Lower leg skin (tissue), 4 donors: ENCODE measurements around the gene MYO9B. TPM values are rescaled to one million over a fixed set of nuclear protein-coding genes. Genes with fewer than 3 reads are reported as not detected.
"Not testable (repeated sequence)": the region's sequence is repeated elsewhere in the genome, so short reads cannot be mapped to it uniquely, and the experiment has no call there.

Experiments
- DNase-seq, 2 donors: peaks; one replicate each; pipeline ENCODE4 v3.0.0-alpha.2; 2019; ENCODE audit warnings: low spot score in 2 of 2
- H3K4me3 ChIP-seq: fragments of 200-600 bp; sonication (generic); 2 replicates; pipeline ENCODE4 v1.5.1; 2017; ENCODE audit warnings: mild to moderate bottlenecking, low read depth; ENCODE audit not compliant: poor library complexity, severe bottlenecking
- CTCF ChIP-seq, 3 donors: fragments of 450-650 bp; IDR thresholded peaks; one replicate each; pipeline ENCODE4 v1.5.1; 2016; ENCODE audit warnings: antibody characterized with exemption in 3 of 3, mild to moderate bottlenecking in 3 of 3, moderate library complexity in 2 of 3
- POLR2A ChIP-seq, 2 donors: fragments of 450-650 bp; IDR thresholded peaks; one replicate each; pipeline ENCODE4 v1.6.1; 2016 to 2017; ENCODE audit warnings: antibody characterized with exemption in 2 of 2, mild to moderate bottlenecking in 1 of 2, moderate library complexity in 1 of 2
- WGBS, 2 donors: methylation state at CpG; one replicate each; pipeline ENCODE4 v1.1.5; 2018; 5-methylcytosine and 5-hydroxymethylcytosine counted together
- intact Hi-C: fragments of 100-400 bp; cut with DNase I; formaldehyde crosslinking; loops from one replicate; pipeline ENCODE4 v1.15.0; 2023; ENCODE audit warnings: low total_unique reads
- total RNA-seq, 4 donors: library from RNA; depleted of rRNA; stranded (reverse); fragments of >200 nt; gene quantifications; one replicate each; pipeline ENCODE4 v1.1.0, GENCODE V29; 2016

Gene MYO9B
- total RNA-seq, 4 donors from 2014 or later: 29.2 to 63.1 (median 43.5) TPM

GRCh38 chr19:17156947-17157302 is 81.3 kb downstream of the MYO9B start:
- intact Hi-C loops: no loop called here
- TF ChIP-seq CTCF (IDR thresholded peaks at IDR 0.05): no peak
- no peak for TF ChIP-seq POLR2A (IDR thresholded peaks at IDR 0.05)
- WGBS, 2 donors: 89 to 93% methylated on average over 12 of the region's 12 CpGs
- no peak overlapping the region for H3K4me3 ChIP-seq
- peak in 1 of 2 donors; percentile 21 for DNase-seq

- intact Hi-C loops: no loop called here
- 91 to 96% methylated on average over 14 to 15 of the region's 15 CpGs for WGBS, 2 donors
These were observed 83.0 kb downstream of the MYO9B start for GRCh38 chr19:17158584-17158983.

GRCh38 chr19:17159466-17160393 is 84.2 kb downstream of the MYO9B start:
- TF ChIP-seq POLR2A (IDR thresholded peaks at IDR 0.05): no peak
- TF ChIP-seq CTCF (IDR thresholded peaks at IDR 0.05): no peak
- intact Hi-C loops: no loop called here
- 79 to 84% methylated on average over 9 of the region's 9 CpGs for WGBS, 2 donors
- no peak for DNase-seq
- H3K4me3 ChIP-seq: no peak overlapping the region

More at GRCh38 chr19:17158584-17158983, 83.0 kb downstream of the MYO9B start:
- H3K4me3 ChIP-seq: no peak overlapping the region
- TF ChIP-seq POLR2A (IDR thresholded peaks at IDR 0.05) (no peak), CTCF (IDR thresholded peaks at IDR 0.05) (no peak)
- DNase-seq: no peak

- no peak for DNase-seq
- H3K4me3 ChIP-seq: no peak overlapping the region
- 93 to 94% methylated on average over 17 to 18 of the region's 18 CpGs for WGBS, 2 donors
- intact Hi-C loops: no loop called here
- TF ChIP-seq POLR2A (IDR thresholded peaks at IDR 0.05) (no peak), CTCF (IDR thresholded peaks at IDR 0.05) (no peak)
These were observed 85.3 kb downstream of the MYO9B start for GRCh38 chr19:17160908-17161307.

GRCh38 chr19:17162131-17162530 is 86.6 kb downstream of the MYO9B start:
- H3K4me3 ChIP-seq, DNase-seq, intact Hi-C loops: not testable (repeated sequence)
- WGBS, 2 donors: 93 to 97% methylated on average over 14 of the region's 14 CpGs

GRCh38 chr19:17162580-17162979 is 87.0 kb downstream of the MYO9B start:
- 96 to 100% methylated on average over 6 of the region's 6 CpGs for WGBS, 2 donors
- no peak for TF ChIP-seq CTCF (IDR thresholded peaks at IDR 0.05)
- TF ChIP-seq POLR2A (IDR thresholded peaks at IDR 0.05): no peak
- intact Hi-C loops: no loop called here
- H3K4me3 ChIP-seq: no peak overlapping the region
- DNase-seq: no peak
